Pancreas (tissue), 10 donors: ENCODE results near the gene GALNT5. TPM values are rescaled to one million over a fixed set of nuclear protein-coding genes. Genes with fewer than 3 reads are reported as not detected.

ENCODE experiments used
- ATAC-seq, 4 donors: fragments of 200-7000 bp; cut with Tn5 transposase; one replicate each; pipeline versions ENCODE4 v1.8.0 to v1.9.1; 2020; ENCODE audit warnings: mild to moderate bottlenecking in 4 of 4, moderate library complexity in 4 of 4
- DNase-seq, 6 donors: peaks; one replicate each; pipeline ENCODE4 v3.0.0-alpha.2; 2020
- FAIRE-seq: peaks from 2 replicates; lab custom pipeline; 2012; peaks lifted over from hg19 to GRCh38; lab: Jason Lieb, UNC
- H3K27ac ChIP-seq, 4 donors: fragments of 200-600 bp; sonication (generic); 1 replicate in 3 of 4; 2 replicates in 1 of 4; pipeline versions ENCODE4 v1.5.0 to v1.8.0; 2020
- H3K27me3 ChIP-seq, 4 donors: fragments of 200-600 bp; one replicate each; pipeline ENCODE4 v1.8.0; 2021
- H3K36me3 ChIP-seq, 3 donors: fragments of 200-600 bp; sonication (generic) in 1 of 3; one replicate each; pipeline versions ENCODE4 v1.5.0 to v1.8.0; 2020 to 2021
- H3K4me1 ChIP-seq, 3 donors: fragments of 200-600 bp; one replicate each; pipeline ENCODE4 v1.8.0; 2021
- H3K4me3 ChIP-seq, 4 donors: fragments of 200-600 bp; sonication (generic) in 2 of 4; one replicate each; pipeline versions ENCODE4 v1.5.0 to v1.8.0; 2020 to 2021
- H3K9me3 ChIP-seq, 4 donors: fragments of 200-600 bp; one replicate each; pipeline ENCODE4 v1.8.0; 2021
- CTCF ChIP-seq, 4 donors: fragments of 200-600 bp; sonication (generic) in 3 of 4; IDR thresholded peaks; one replicate each; pipeline versions ENCODE4 v1.5.0 to v1.8.0; 2021; ENCODE audit warnings: antibody characterized with exemption in 4 of 4
- WGBS, 2 donors: extraction: QIAGEN DNeasy Blood & Tissue Kit; methylation state at CpG; one replicate each; pipeline ENCODE4 v1.1.7; 2013; 5-methylcytosine and 5-hydroxymethylcytosine counted together
- intact Hi-C, 3 donors: fragments of 100-400 bp; cut with DNase I; formaldehyde crosslinking; loops; one replicate each; pipeline versions ENCODE4 v1.11.1 to v1.14.2; 2022
- polyA plus RNA-seq, 2 donors: library from polyadenylated mRNA; stranded (reverse); fragments of 200-250 nt; gene quantifications; one replicate each; pipeline ENCODE4 v1.2.3, GENCODE V29; 2013
- total RNA-seq, 6 donors: library from RNA; stranded (reverse); fragmentation: NEBNext Ultra II Directional in 4 of 6; extraction: Animal tissue kit (Norgen Biotek cat#: 25700) in 4 of 6; gene quantifications; one replicate each; pipeline versions ENCODE4 v1.2.1 to v1.2.4, GENCODE V29; 2021 to 2023
- donor health status: healthy with polysubstance abuse.
- donor health status: DM: no; HTN: no; CAD: no; lungs with moderate emphysema.
- donor health status: DM: no; HTN: no; CAD: no.
- donor health status: control.
- donor health status: control.
- donor health status: Bipolar disorder and iron deficiency.
- donor health status: DM: yes; HTN: yes; CAD: no.
- donor health status: DM: no; HTN: no; CAD: no.
- donor health status: DM: no; HTN: no; CAD: no.
- donor health status: DM: yes; HTN: yes; CAD: no.

The GALNT5 gene
- total and polyA plus RNA-seq, 8 donors = 0.08 to 0.60 (median 0.16) TPM; not detected in 2

GRCh38 chr2:157255746-157256145, 1.8 kb upstream of the GALNT5 start:
- no peak overlapping the region for H3K4me3 ChIP-seq
- FAIRE-seq (no peak), DNase-seq (no peak), ATAC-seq (no peak)
- peaks cover 0 to 4% (median 0%) of the 10 kb centered on the region in 3 donors for H3K4me1 ChIP-seq
- intact Hi-C loops = no loop called here
- H3K9me3 ChIP-seq = no peaks in the 10 kb centered on the region
- H3K27ac ChIP-seq = no peak overlapping the region
- no peak for TF ChIP-seq CTCF (IDR thresholded peaks at IDR 0.05)
- peaks cover 0 to 2% (median 0%) of the 10 kb centered on the region in 4 donors for H3K27me3 ChIP-seq
- H3K36me3 ChIP-seq = no peaks in the 10 kb centered on the region

- ATAC-seq (no peak), FAIRE-seq (no peak), DNase-seq (no peak)
- Histone ChIP-seq H3K27me3 (peaks cover 0 to 2% (median 0%) of the 10 kb centered on the region in 4 donors), H3K27ac (no peak overlapping the region), H3K9me3 (no peaks in the 10 kb centered on the region), H3K36me3 (no peaks in the 10 kb centered on the region), H3K4me1 (peaks cover 0 to 4% (median 0%) of the 10 kb centered on the region in 3 donors), H3K4me3 (no peak overlapping the region)
- WGBS, 2 donors = 83 to 91% methylated on average over 3 of the region's 3 CpGs
- intact Hi-C loops = no loop called here
- TF ChIP-seq CTCF (IDR thresholded peaks at IDR 0.05) = no peak
Observed at GRCh38 chr2:157256626-157257025, 879 bp upstream of the GALNT5 start.

- Histone ChIP-seq H3K36me3 (no peaks in the 10 kb centered on the region), H3K27me3 (no peaks in the 10 kb centered on the region), H3K4me3 (no peak overlapping the region), H3K4me1 (peaks cover 0 to 4% (median 0%) of the 10 kb centered on the region in 3 donors), H3K27ac (no peak overlapping the region), H3K9me3 (no peaks in the 10 kb centered on the region)
- 74 to 82% methylated on average over 8 of the region's 8 CpGs for WGBS, 2 donors
- intact Hi-C loops = no loop called here
- DNase-seq (peak in 1 of 6 donors; percentile 12), ATAC-seq (peak in 1 of 4 donors; percentile 19), FAIRE-seq (no peak)
- no peak for TF ChIP-seq CTCF (IDR thresholded peaks at IDR 0.05)
Observed at GRCh38 chr2:157258520-157259326, 1.2 kb downstream of the GALNT5 start.

- 92 to 95% methylated on average over 2 of the region's 2 CpGs for WGBS, 2 donors
- intact Hi-C loops = no loop called here
- FAIRE-seq = no peak
Observed at GRCh38 chr2:157259386-157259785, 1.9 kb downstream of the GALNT5 start.

More at GRCh38 chr2:157259386-157259785, 1.9 kb downstream of the GALNT5 start:
- ATAC-seq (no peak), DNase-seq (no peak)
- H3K27me3 ChIP-seq = no peaks in the 10 kb centered on the region
- H3K36me3 ChIP-seq = no peaks in the 10 kb centered on the region
- H3K9me3 ChIP-seq = no peaks in the 10 kb centered on the region
- H3K27ac ChIP-seq = no peak overlapping the region
- TF ChIP-seq CTCF (IDR thresholded peaks at IDR 0.05) = no peak
- H3K4me1 ChIP-seq = peaks cover 0 to 4% (median 0%) of the 10 kb centered on the region in 3 donors
- H3K4me3 ChIP-seq = no peak overlapping the region
